SKM-1 (cell line): Measurements from ENCODE around the gene FATE1.

Experiments
- DNase-seq: peaks from one replicate; lab custom pipeline; 2025; ENCODE audit not compliant: unreplicated experiment; lab: John Stamatoyannopoulos, UW

FATE1 gene

DNA sequence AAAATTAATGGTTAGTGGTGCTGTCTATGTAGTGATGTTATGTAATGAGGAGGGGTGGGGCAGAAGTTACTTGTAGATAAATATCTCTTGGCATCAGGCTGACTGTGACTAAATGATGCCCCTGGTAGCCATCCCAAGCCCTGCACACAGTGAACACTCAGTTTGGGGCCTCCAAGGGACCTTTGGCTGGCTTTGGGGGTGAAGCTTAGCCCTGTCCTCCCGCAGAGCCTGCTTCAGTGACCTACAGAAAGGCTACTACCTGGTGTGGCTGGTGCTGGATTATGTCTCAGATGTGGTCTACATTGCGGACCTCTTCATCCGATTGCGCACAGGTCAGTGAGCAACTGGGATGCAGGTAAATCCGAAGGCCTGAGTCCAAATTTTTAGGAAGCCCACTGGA lies 26.5 kb downstream of the FATE1 start:
- DNase-seq: no peak

DNA sequence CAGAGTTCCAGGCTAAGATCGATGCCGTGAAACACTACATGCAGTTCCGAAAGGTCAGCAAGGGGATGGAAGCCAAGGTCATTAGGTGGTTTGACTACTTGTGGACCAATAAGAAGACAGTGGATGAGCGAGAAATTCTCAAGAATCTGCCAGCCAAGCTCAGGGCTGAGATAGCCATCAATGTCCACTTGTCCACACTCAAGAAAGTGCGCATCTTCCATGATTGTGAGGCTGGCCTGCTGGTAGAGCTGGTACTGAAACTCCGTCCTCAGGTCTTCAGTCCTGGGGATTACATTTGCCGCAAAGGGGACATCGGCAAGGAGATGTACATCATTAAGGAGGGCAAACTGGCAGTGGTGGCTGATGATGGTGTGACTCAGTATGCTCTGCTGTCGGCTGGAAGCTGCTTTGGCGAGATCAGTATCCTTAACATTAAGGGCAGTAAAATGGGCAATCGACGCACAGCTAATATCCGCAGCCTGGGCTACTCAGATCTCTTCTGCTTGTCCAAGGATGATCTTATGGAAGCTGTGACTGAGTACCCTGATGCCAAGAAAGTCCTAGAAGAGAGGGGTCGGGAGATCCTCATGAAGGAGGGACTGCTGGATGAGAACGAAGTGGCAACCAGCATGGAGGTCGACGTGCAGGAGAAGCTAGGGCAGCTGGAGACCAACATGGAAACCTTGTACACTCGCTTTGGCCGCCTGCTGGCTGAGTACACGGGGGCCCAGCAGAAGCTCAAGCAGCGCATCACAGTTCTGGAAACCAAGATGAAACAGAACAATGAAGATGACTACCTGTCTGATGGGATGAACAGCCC lies 28.0 kb downstream of the FATE1 start:
- DNase-seq: no peak

DNA sequence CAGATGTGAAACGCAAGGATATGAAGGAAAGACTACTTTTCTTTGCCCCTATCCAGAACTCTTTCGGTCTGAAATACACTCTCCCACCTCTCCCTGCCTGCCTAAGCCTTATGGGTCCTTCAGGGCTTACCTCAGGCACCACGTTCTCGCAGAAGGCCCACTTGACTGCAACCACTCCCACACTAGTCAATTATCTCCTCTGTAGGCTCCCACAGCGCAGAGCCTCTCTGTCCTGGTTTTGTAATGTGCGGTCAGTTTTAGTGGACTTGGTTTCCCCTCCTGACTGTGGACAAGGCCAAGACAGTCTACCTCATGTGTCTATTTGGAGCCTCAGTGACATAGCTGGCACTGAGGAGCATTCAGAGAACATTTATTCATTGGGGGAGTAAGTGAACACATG lies 29.8 kb downstream of the FATE1 start:
- no peak for DNase-seq

- no peak for DNase-seq
Observed at GRCh38 chrX:151746502-151746901, 30.7 kb downstream of the FATE1 start.

DNA sequence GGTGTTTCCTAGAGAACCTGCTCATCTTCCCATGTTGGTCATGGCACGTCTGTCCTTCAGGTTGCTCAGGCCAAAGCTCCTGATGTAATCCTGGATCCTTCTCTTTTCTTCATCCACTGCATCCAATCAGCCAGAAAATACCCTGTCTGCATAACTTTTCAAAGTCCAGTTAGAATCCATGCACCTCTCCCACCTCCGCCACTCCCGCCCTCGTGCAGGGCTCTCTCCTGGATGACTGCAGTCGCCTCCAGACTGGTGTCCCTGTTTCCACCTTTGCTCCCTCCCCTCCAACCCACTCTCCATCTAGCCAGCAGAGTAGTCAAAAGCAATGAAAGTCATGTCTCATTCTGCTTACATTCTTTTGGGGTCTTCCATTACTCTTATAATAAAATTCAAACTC lies 34.7 kb downstream of the FATE1 start:
- no peak for DNase-seq

DNA sequence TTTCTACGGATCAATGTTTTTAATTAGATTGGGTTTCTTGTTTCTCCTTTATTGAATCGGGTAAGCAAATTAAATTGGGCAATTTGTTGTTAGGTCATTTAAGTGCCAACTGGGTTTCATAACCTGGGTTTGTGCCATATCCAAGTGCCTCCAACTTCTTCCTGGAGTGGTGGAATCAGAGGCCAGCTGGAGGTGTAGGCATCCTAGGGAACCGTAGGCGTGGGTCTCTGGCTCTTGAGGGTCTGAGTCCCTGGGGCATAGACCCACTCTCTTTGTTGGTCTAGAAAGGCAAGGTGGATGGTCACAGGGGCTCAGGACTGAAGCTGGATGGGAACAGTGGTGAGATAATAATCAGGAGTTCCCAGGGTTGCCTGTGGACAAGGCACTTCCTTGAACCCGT lies 37.0 kb downstream of the FATE1 start:
- DNase-seq: no peak

DNA sequence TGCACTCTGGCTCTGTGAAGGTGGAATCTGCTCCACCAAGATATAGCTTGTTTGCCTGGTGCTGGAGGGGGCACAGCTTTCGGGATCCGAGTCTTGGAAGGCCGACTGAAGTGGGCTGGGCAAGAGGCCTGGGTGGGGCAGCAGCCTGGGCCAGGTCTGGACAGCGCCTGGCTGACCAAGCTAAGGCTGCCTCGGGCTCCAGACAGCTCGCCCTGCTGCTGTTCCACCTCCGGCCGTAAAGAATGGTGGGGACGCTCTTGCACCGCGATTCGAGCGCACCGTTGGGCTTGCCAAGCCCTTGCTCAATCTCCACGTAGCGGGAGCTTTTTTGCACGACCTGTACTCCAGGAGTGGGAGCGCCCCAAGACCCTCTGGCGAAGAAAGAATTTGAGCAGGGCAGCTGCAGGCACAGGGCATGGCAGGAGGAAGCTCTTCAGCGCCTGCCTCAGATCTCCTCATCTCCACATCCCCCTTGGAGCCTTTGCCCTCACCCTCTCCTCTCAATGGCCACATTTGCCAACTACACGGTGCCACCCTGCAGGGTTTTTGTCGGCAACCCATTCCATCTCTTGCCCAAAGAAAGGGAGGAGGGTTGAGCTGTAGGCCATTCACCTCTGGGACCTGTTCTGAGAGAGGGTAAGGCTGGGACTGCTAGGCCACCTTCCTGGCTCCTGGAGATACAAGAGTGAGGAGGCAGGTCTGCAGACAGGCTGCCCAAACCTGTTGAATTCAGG lies 37.6 kb downstream of the FATE1 start:
- DNase-seq: no peak

- no peak for DNase-seq
Observed at GRCh38 chrX:151754047-151754429, 38.2 kb downstream of the FATE1 start.

GRCh38 chrX:151754641-151755215 lies 38.9 kb downstream of the FATE1 start:
- DNase-seq: no peak

GRCh38 chrX:151759041-151759708 lies 43.3 kb downstream of the FATE1 start:
- DNase-seq: no peak

- no peak for DNase-seq
Observed at GRCh38 chrX:151762802-151763201, 47.0 kb downstream of the FATE1 start.

DNA sequence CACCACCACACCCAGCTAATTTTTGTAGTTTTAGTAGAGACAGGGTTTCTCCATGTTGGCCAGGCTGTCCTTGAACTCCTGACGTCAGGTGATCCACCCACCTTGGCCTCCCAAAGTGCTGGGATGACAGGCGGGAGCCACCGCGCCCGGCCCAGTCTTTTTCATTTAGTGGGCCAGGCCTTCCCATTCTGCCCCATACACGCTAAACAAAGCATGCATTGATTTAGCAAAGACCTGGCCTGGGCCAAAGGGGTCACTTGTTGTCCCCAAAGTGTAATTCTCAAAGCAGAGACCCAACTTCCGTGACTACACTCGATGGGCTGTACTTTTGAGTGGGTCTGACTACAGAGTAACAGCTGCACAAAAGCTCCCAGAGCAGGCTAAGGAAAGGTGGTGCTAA lies 47.9 kb downstream of the FATE1 start:
- DNase-seq: no peak

DNA sequence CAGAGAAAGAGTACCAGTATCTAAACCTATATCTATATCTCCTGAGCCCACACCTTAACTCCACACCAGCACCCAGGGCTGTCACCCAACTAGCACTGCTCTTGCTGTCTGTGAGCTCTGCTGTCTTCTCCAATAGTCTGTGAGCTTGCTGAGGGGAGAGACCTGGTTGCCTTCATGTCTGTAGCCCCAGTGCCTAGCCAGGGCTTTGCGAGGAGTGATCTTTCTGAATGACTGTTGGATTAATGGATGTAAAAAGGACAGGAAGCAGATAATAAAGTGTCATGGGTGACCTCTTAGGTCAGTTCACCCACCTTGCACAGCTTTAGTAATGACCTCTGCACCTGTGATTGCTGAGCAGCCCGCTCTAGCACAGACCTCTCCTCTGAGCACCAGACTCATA lies 49.2 kb downstream of the FATE1 start:
- DNase-seq: no peak

GRCh38 chrX:151771726-151772125 lies 55.9 kb downstream of the FATE1 start:
- no peak for DNase-seq
